GM12878 (cell line): ENCODE measurements around the gene ETV1.

Experiments used
- CHD1 ChIP-seq: IDR thresholded peaks from 2 replicates; pipeline ENCODE4 v1.6.1; 2012; ENCODE audit warnings: low read depth, low read length, improper control_type of control experiment
- NR2F1 ChIP-seq: fragments of 450-650 bp; conservative IDR thresholded peaks from 2 replicates; pipeline ENCODE4 v1.6.1; 2017; ENCODE audit warnings: mild to moderate bottlenecking
- RB1 ChIP-seq: fragments of 450-650 bp; formaldehyde crosslinking; IDR thresholded peaks from 2 replicates; pipeline ENCODE4 v1.6.1; 2017; ENCODE audit warnings: mild to moderate bottlenecking, borderline replicate concordance

DNA sequence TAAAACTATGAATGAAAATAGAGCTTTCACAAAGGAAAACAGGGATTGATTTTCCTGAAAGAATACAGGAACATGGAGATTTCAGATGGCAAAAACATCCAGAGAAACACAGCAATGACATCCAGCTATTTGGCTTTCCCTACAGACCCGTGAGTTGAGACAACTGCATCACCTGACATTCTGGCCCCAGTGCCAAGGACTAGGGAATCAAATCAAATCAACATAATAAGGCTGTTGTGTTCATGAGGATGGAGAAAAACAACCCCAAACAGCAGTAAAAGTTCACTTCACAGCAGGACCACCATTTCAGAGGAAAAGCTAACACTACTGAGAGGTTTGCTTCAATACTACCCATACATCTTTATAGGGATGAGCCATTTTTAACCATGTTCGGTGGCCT lies 25.5 kb downstream of the ETV1 start:
- TF ChIP-seq CHD1 (no peak), NR2F1 (no peak), RB1 (no peak)
